Activated CD4-positive, alpha-beta T cell treated with anti-CD3 and anti-CD28 coated beads for 36 hours (primary cell): ENCODE data around the gene CEP250. TPM values are rescaled to one million over a fixed set of nuclear protein-coding genes. Genes with fewer than 3 reads are reported as not detected.

Experiments
- ATAC-seq: fragments of 200-7000 bp; cut with Tn5 transposase; one replicate; pipeline ENCODE4 v1.10.0; 2021; ENCODE audit warnings: mild to moderate bottlenecking, moderate library complexity
- CTCF ChIA-PET: fragments of 350-600 bp; sonication (Branson Sonifier 250); formaldehyde crosslinking; loops from one replicate; lab custom pipeline; 2021; ENCODE audit warnings: antibody characterized with exemption; lab: Charles Lee
- POLR2A ChIA-PET: fragments of 350-600 bp; sonication (Branson Sonifier 250); formaldehyde crosslinking; loops from one replicate; lab custom pipeline; 2021; ENCODE audit warnings: antibody characterized with exemption, inconsistent platforms; lab: Charles Lee
- DNase-seq: peaks from one replicate; pipeline ENCODE4 v3.0.0-alpha.2; 2020
- H3K27ac Mint-ChIP-seq: one replicate; pipeline ENCODE4 v1.8.0; 2021; ENCODE audit warnings: mixed read lengths
- H3K27me3 Mint-ChIP-seq: one replicate; pipeline ENCODE4 v1.8.0; 2021; ENCODE audit warnings: mixed read lengths
- H3K36me3 Mint-ChIP-seq: one replicate; pipeline ENCODE4 v1.8.0; 2021; ENCODE audit warnings: low read depth, mixed read lengths
- H3K4me1 Mint-ChIP-seq: one replicate; pipeline ENCODE4 v1.8.0; 2021; ENCODE audit warnings: mixed read lengths
- H3K4me3 Mint-ChIP-seq: one replicate; pipeline ENCODE4 v1.8.0; 2021; ENCODE audit warnings: mild to moderate bottlenecking, moderate library complexity, mixed read lengths
- H3K9me3 Mint-ChIP-seq: one replicate; pipeline ENCODE4 v1.8.0; 2021; ENCODE audit warnings: low read depth, mixed read lengths
- intact Hi-C, 2 experiments: fragments of 100-400 bp; cut with DNase I in 1 of 2; cut with micrococcal nuclease in 1 of 2; formaldehyde crosslinking; loops; one replicate each; pipeline versions ENCODE4 v1.14.2 to v1.15.1; 2022 to 2024; cut with DNase I, micrococcal nuclease
- total RNA-seq, 2 experiments: library from RNA; stranded (reverse); gene quantifications; one replicate each; pipeline ENCODE4 v1.2.3, GENCODE V29; 2021

CEP250 gene
- total RNA-seq, 2 experiments from 2014 or later = 50.4 to 60.2 TPM

DNA sequence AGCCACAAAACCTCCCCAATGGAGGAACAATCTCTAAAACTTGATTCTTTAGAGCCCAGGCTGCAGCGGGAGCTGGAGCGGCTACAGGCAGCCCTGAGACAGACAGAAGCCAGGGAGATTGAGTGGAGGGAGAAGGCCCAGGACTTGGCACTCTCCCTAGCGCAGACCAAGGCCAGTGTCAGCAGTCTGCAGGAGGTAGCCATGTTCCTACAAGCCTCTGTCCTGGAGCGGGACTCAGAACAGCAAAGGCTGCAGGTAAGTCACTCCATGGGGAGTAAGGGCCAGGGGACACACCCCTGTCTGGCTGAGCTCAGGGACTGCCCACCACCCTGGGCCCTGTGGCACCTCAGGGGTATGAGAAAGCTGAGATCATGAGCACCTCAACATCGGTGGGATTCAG is 49.4 kb downstream of the CEP250 start:
- Mint-ChIP-seq H3K9me3 (no peaks in the 10 kb centered on the region), H3K36me3 (peaks cover 42% of the 10 kb centered on the region), H3K4me1 (peaks cover 19% of the 10 kb centered on the region), H3K27me3 (no peaks in the 10 kb centered on the region), H3K4me3 (no peak overlapping the region), H3K27ac (no peak overlapping the region)
- DNase-seq (no peak), ATAC-seq (no peak)
- ChIA-PET POLR2A (interaction anchor here (0.7 kb wide), 1 partner anchor 232 kb away, joined by 4 read pairs; no protein-coding TSS in a partner anchor), CTCF (interaction anchor here (0.5 kb wide), 1 partner anchor 160 kb away, joined by 3 read pairs; no protein-coding TSS in a partner anchor)
- intact Hi-C loops = no loop called here

DNA sequence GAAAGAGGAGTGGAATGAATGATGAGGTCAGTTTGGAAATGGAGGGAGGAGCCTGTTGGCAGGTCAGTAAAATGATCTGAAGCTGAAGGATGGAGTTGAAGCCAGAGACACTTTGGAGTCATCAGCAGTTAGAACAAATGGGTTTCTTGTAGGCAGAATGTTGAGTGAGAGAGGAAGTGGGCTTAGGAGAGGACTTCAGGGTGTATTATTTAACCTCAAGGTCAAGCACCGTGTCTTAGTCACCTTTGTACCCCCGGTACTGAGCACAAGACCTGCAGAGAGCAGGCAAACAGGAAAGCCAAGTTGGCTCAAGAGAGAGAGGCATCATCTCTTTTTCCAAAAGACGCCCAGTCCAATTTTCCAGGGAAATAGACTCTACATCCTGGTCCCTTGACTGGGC is 50.8 kb downstream of the CEP250 start:
- Mint-ChIP-seq H3K27ac (peak overlapping the region; percentile 83), H3K36me3 (peaks cover 37% of the 10 kb centered on the region)
- POLR2A ChIA-PET = no interaction called here

DNA sequence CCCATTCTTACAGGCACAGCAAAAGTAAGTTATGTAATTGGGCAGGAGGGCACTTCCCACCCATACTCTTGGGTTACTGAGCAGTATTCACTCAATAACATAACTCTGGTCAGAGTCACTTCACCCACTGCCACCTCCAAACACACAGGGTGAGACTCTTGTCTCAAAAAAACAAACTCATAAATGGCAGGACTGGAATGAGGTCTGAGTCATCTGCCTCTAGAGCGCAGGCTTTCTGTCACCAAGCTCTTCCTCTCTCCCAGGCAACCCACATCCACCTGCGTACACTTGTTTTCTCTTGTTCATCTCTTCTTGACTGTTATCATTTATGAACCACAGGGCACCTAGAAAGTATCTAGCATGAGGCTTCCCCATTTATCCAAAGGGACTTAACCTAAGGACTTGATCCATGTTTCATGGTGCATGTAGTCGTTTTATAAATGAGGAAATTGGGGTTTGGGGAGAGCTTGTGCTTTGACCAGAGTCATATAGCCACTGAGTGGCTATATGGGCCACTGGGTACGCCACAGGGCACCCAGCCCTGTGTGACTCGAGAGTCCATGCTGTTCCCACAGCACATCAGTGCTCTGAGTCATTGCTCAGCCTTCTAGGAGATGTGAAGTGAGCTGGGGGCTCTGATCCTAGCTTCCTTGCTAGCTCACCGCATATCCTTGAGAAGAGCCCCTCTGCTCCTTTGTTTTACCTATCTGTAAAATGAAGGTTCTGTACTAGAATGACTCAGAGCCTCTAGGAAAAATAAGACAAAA is 51.7 kb downstream of the CEP250 start:
- H3K4me3 Mint-ChIP-seq = no peak overlapping the region
- intact Hi-C loops = no loop called here
- ATAC-seq (peak; percentile 75), DNase-seq (peak; percentile 37)
- POLR2A ChIA-PET = interaction anchor here (0.6 kb wide), 1 partner anchor 206 kb away, joined by 3 read pairs; no protein-coding TSS in a partner anchor
- H3K4me1 Mint-ChIP-seq = peaks cover 19% of the 10 kb centered on the region
- H3K27ac Mint-ChIP-seq = peak overlapping the region; percentile 27
- CTCF ChIA-PET = interaction anchor here (2.4 kb wide), 1 partner anchor 41 kb away, joined by 6 read pairs; no protein-coding TSS in a partner anchor
- H3K9me3 Mint-ChIP-seq = no peaks in the 10 kb centered on the region
- no peaks in the 10 kb centered on the region for H3K27me3 Mint-ChIP-seq
- peaks cover 40% of the 10 kb centered on the region for H3K36me3 Mint-ChIP-seq

More for the DNA sequence above, 50.8 kb downstream of the CEP250 start:
- H3K27me3 Mint-ChIP-seq = no peaks in the 10 kb centered on the region
- no peak overlapping the region for H3K4me3 Mint-ChIP-seq
- no peak for DNase-seq
- intact Hi-C loops = no loop called here
- CTCF ChIA-PET = no interaction called here
- no peaks in the 10 kb centered on the region for H3K9me3 Mint-ChIP-seq
- ATAC-seq = peak; percentile 7
- H3K4me1 Mint-ChIP-seq = peaks cover 19% of the 10 kb centered on the region

GRCh38 chr20:35508493-35509218 is 53.3 kb downstream of the CEP250 start:
- Mint-ChIP-seq H3K36me3 (peaks cover 32% of the 10 kb centered on the region), H3K27me3 (no peaks in the 10 kb centered on the region), H3K4me1 (peaks cover 19% of the 10 kb centered on the region), H3K27ac (no peak overlapping the region), H3K4me3 (no peak overlapping the region), H3K9me3 (no peaks in the 10 kb centered on the region)
- intact Hi-C loops = no loop called here
- ChIA-PET CTCF (interaction anchor here (2.4 kb wide), 1 partner anchor 42 kb away, joined by 6 read pairs; no protein-coding TSS in a partner anchor), POLR2A (interaction anchor here (0.5 kb wide), 1 partner anchor 21 kb away, joined by 3 read pairs; the partner anchor contains the start of gene C20orf173)
- no peak for ATAC-seq
- DNase-seq = no peak

DNA sequence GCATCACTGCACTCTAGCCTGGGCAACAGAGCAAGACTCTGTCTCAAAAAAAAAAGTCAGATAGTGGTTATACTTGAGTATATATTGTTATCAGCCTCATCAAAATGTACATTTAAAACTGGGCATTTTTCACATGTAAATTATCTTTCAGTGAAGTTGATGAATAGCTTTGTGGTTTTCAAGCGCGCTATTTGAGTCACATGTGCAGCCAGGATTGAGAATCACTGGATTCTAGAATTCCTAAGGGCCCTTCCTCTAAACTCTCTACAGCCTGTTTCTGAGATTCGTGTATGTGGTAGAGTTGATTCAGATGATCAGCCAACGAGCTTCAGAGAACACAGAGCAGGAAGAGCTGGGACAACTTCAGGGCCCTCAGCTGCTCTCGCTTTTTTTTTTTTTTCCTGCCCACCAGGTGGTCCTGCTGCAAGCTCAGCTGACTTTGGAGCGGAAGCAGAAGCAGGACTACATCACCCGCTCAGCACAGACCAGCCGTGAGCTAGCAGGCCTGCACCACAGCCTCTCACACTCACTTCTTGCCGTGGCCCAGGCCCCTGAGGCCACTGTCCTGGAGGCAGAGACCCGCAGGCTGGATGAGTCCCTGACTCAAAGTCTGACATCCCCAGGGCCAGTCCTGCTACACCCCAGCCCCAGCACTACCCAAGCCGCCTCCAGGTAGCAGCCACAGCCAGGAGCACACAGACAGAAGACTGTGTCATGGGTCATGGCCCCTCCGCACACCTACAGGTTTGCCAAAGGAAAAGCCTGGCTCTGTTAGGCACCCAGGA is 55.7 kb downstream of the CEP250 start:
- ChIA-PET CTCF (interaction anchor here (0.6 kb wide), 1 partner anchor 674 kb away, joined by 3 read pairs; no protein-coding TSS in a partner anchor), POLR2A (interaction anchor here (0.6 kb wide), 1 partner anchor 364 kb away, joined by 4 read pairs; the partner anchor contains the start of gene EDEM2)
- no peak for DNase-seq
- Mint-ChIP-seq H3K36me3 (peaks cover 19% of the 10 kb centered on the region), H3K27me3 (no peaks in the 10 kb centered on the region), H3K9me3 (no peaks in the 10 kb centered on the region), H3K4me3 (no peak overlapping the region), H3K27ac (no peak overlapping the region), H3K4me1 (peaks cover 10% of the 10 kb centered on the region)
- intact Hi-C loops = no loop called here
- ATAC-seq = no peak

GRCh38 chr20:35511814-35512420 is 56.5 kb downstream of the CEP250 start:
- CTCF ChIA-PET = interaction anchor here (1.1 to 1.4 kb wide), 2 partner anchors 13 to 14 kb away, joined by 4 to 5 read pairs; no protein-coding TSS in a partner anchor
- intact Hi-C loops = no loop called here
- POLR2A ChIA-PET = no interaction called here
- peaks cover 19% of the 10 kb centered on the region for H3K36me3 Mint-ChIP-seq
- no peaks in the 10 kb centered on the region for H3K27me3 Mint-ChIP-seq
- H3K4me3 Mint-ChIP-seq = no peak overlapping the region
- no peak for DNase-seq
- H3K4me1 Mint-ChIP-seq = peaks cover 3% of the 10 kb centered on the region
- no peak for ATAC-seq
- peak overlapping the region; percentile 7 for H3K27ac Mint-ChIP-seq
- no peaks in the 10 kb centered on the region for H3K9me3 Mint-ChIP-seq

- POLR2A ChIA-PET = no interaction called here
- no peaks in the 10 kb centered on the region for H3K9me3 Mint-ChIP-seq
- peaks cover 13% of the 10 kb centered on the region for H3K36me3 Mint-ChIP-seq
- intact Hi-C loops = no loop called here
- no peaks in the 10 kb centered on the region for H3K27me3 Mint-ChIP-seq
- DNase-seq (no peak), ATAC-seq (no peak)
- CTCF ChIA-PET = no interaction called here
- no peaks in the 10 kb centered on the region for H3K4me1 Mint-ChIP-seq
- no peak overlapping the region for H3K4me3 Mint-ChIP-seq
- H3K27ac Mint-ChIP-seq = no peak overlapping the region
Measured at GRCh38 chr20:35514371-35514932, 59.1 kb downstream of the CEP250 start.

DNA sequence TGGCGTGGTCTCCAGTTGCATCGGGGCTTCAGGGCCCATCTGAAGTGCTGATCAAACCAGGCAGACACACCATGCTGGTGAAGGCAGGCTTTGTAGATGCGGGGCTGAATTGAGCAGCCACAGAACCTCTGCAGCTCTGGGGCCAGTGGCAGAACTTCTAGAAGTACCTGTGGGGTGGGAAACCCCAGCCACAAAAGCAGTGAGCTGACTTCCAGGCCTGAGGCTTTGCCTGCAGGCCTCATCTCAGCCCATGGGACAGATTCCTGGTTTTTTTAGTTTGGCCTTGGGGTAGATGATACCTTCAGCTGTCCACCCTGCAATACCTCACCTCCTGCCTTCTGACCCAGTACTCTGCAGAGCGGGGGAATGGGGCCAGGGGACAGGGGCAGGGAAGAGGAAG is 59.9 kb downstream of the CEP250 start:
- Mint-ChIP-seq H3K9me3 (no peaks in the 10 kb centered on the region), H3K4me3 (no peak overlapping the region), H3K36me3 (peaks cover 13% of the 10 kb centered on the region), H3K27me3 (no peaks in the 10 kb centered on the region), H3K4me1 (no peaks in the 10 kb centered on the region), H3K27ac (no peak overlapping the region)
- ATAC-seq = no peak
- no peak for DNase-seq
- ChIA-PET CTCF (no interaction called here), POLR2A (no interaction called here)
- intact Hi-C loops = no loop called here

DNA sequence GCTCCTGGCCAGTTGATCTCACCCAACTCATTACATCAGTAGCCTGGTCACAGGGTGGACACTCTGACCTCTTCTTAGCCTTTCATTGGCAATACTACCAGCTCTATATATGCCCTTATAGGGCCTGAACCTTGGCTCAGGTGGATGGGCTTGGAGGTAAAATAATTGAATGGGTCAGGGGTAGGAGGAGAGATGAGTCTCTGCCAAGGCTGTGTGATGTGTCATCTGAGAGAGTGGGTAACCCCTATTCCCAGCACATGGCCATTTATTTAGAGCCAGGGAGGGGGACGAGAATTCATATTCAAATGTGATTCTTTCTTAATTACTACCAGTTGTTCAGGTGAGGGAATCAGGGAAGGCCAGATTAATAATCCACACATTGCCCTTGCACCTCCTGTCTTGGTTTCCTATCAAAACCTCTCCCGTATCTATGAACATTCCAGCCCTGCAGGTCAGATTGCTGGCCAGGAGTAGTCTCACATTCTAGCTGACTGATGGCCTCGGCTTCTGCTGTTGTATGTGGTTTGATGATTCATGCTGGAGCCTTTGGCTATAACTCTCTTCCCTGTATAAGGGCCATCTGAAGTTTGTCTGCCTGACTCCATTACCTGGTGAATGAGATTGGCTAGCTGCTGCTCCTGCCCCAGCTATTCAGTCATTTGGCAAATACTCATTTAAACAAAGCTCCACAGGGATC is 60.7 kb downstream of the CEP250 start:
- no peak overlapping the region for H3K4me3 Mint-ChIP-seq
- intact Hi-C loops = no loop called here
- ChIA-PET CTCF (interaction anchor here (1.0 to 1.7 kb wide), 3 partner anchors 18 to 142 kb away, joined by 3 read pairs; no protein-coding TSS in a partner anchor), POLR2A (no interaction called here)
- H3K27ac Mint-ChIP-seq = no peak overlapping the region
- no peak for DNase-seq
- ATAC-seq = no peak
- H3K4me1 Mint-ChIP-seq = no peaks in the 10 kb centered on the region
- no peaks in the 10 kb centered on the region for H3K27me3 Mint-ChIP-seq
- H3K9me3 Mint-ChIP-seq = no peaks in the 10 kb centered on the region
- H3K36me3 Mint-ChIP-seq = peaks cover 13% of the 10 kb centered on the region

DNA sequence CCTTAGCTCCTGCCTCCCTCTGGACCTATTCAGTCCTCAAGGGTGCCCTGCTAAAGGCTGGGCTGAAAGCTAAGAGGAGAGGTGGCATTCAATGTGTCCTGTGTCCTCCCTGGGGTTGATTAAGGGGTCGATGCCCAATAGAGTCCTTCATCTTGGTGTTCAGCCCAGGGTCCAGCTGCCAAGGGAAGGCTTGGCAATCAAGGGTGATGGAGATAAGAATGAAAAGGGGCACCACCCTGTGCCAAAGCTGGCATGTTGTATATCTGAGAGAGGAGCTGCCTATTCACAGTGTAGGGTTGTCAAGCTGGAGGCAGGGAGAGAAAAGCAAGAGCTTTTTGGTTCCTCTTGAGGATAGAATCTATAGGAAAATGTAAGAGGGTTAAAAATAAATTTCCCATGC is 61.7 kb downstream of the CEP250 start:
- Mint-ChIP-seq H3K27me3 (no peaks in the 10 kb centered on the region), H3K9me3 (no peaks in the 10 kb centered on the region), H3K4me3 (no peak overlapping the region), H3K27ac (no peak overlapping the region), H3K4me1 (no peaks in the 10 kb centered on the region), H3K36me3 (peaks cover 6% of the 10 kb centered on the region)
- DNase-seq = no peak
- ATAC-seq = no peak
- intact Hi-C loops = no loop called here
- CTCF ChIA-PET = interaction anchor here (1.0 to 1.7 kb wide), 3 partner anchors 16 to 143 kb away, joined by 3 read pairs; no protein-coding TSS in a partner anchor
- POLR2A ChIA-PET = no interaction called here
